Measurements from ENCODE around the gene AEN. TPM values are rescaled to one million over a fixed set of nuclear protein-coding genes. Genes with fewer than 3 reads are reported as not detected.

Gene AEN
- total and polyA plus RNA-seq, 2 of the 8 experiments (the other 6 are each of a cell fraction or from before 2014, with no cell fraction given): 112 to 122 TPM

DNA sequence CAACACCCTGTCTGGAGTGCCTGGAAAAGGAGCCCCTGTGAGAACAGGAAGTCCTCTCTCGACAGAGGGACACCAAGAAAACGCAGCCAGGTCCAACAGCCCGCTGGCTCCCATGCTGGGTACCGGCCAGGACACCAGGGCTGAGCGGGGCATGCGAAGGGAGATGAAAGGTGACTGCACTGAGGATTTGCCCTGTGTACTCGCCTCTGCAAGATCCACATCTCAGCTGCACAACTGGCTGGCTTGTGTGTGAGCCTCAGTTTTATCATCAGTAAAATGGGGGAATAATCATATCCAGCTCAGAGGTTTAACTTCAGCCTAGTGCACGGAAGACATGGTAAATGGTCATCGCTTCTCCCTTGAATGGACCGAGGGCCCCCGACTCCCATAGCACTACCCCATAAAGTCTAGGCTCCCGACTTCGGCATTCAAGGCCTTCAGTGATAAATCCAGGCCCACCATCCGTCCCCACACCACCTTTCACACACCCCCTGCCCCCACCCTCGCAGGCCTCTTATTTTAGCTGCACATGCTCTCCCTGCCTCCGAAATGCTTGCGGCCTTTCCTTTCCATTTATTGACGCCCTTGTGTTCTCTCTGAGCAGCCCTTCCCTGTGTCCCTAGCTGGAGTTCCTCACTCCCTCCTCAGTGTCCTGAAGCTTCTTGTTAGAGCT, 33.4 kb downstream of the AEN start:
- TF ChIP-seq POLR2A (IDR thresholded peaks at IDR 0.05; ENCODE audit: control extremely low read depth in 1 of 2, low read depth in 2 of 2, low read length in 2 of 2): no peak
- no peak for TF ChIP-seq POU5F1 (IDR thresholded peaks at IDR 0.05; ENCODE audit: low read depth, low read length)
- no peak for TF ChIP-seq SIN3A (conservative IDR thresholded peaks at IDR 0.05 in 1 of 2, IDR thresholded peaks at IDR 0.05 in 1 of 2; ENCODE audit: low read depth in 1 of 2, low read length in 2 of 2)
- no peak for TF ChIP-seq ASH2L (IDR thresholded peaks at IDR 0.05; ENCODE audit: low read length)
- TF ChIP-seq HDAC6 (IDR thresholded peaks at IDR 0.05; ENCODE audit: low read depth, low read length): no peak
- no peak for TF ChIP-seq BCL11A (IDR thresholded peaks at IDR 0.05; ENCODE audit: low read depth in 2 of 2, low read length in 2 of 2)
- TF ChIP-seq RFX5 (IDR thresholded peaks at IDR 0.05; ENCODE audit: borderline replicate concordance, low read depth, low read length): no peak
- no peak for TF ChIP-seq EGR1 (IDR thresholded peaks at IDR 0.05; ENCODE audit: borderline replicate concordance, low read depth, low read length)
- Histone ChIP-seq H4K5ac (ENCODE audit: insufficient read length, low read depth, low read length) (no peak overlapping the region), H3K4me1 (replicated peaks in 1 of 4; ENCODE audit: control insufficient read depth in 3 of 4, insufficient read depth in 4 of 4, low read length in 3 of 4) (peaks cover 0 to 19% (median 12%) of the 10 kb centered on the region in 4 experiments; a peak in 6 of 7 replicates), H2AK5ac (ENCODE audit: low read depth, low read length) (no peak overlapping the region), H3K23me2 (ENCODE audit: low read depth, low read length) (no peaks in the 10 kb centered on the region), H2AFZ (ENCODE audit: low read length) (no peak overlapping the region), H3K79me2 (ENCODE audit: control insufficient read depth in 1 of 2, insufficient read depth in 2 of 2, low read length in 2 of 2) (no peaks in the 10 kb centered on the region), H3K9ac (replicated peaks in 1 of 4; ENCODE audit: extremely low read depth in 1 of 4, low read depth in 3 of 4, low read length in 3 of 4) (no peak overlapping the region), H4K20me1 (replicated peaks in 1 of 2; ENCODE audit: control insufficient read depth in 1 of 2, insufficient read depth in 2 of 2, low read length in 2 of 2) (no peaks in the 10 kb centered on the region), H3K23ac (ENCODE audit: insufficient read length) (no peak overlapping the region), H3K36me3 (ENCODE audit: control insufficient read depth in 2 of 4, insufficient read depth in 4 of 4, low read length in 3 of 4) (no peaks in the 10 kb centered on the region), H3K14ac (ENCODE audit: insufficient read length) (no peak overlapping the region), H3K27ac (ENCODE audit: low read depth, low read length) (no peak overlapping the region), H4K8ac (ENCODE audit: extremely low read depth, insufficient read depth, low read length) (no peak overlapping the region), H3K18ac (ENCODE audit: extremely low read depth, low read length) (no peak overlapping the region; the same call in 1 of the 2 replicates), H3K9me3 (ENCODE audit: insufficient read depth in 2 of 2, low read depth in 1 of 2, low read length in 1 of 2) (no peaks in the 10 kb centered on the region), H2BK120ac (replicated peaks; ENCODE audit: low read depth, low read length) (no peak overlapping the region), H4K91ac (replicated peaks; ENCODE audit: insufficient read length, low read length) (no peak overlapping the region), H2BK5ac (ENCODE audit: low read depth, low read length) (no peak overlapping the region), H2BK20ac (ENCODE audit: low read length) (no peak overlapping the region), H2BK15ac (ENCODE audit: low read length) (no peak overlapping the region), H2BK12ac (ENCODE audit: low read depth, low read length) (no peak overlapping the region), H3K4ac (replicated peaks; ENCODE audit: insufficient read length, low read depth, low read length) (no peak overlapping the region), H3K56ac (replicated peaks; ENCODE audit: insufficient read length, low read depth, low read length) (no peak overlapping the region), H3K27me3 (replicated peaks in 1 of 4; ENCODE audit: control insufficient read depth in 3 of 4, extremely low read depth in 1 of 4, insufficient read depth in 3 of 4, low read length in 3 of 4) (no peaks in the 10 kb centered on the region; a peak in 1 of 7 replicates), H3K4me3 (ENCODE audit: extremely low read depth in 1 of 4, insufficient read depth in 2 of 4, low read depth in 3 of 4, low read length in 4 of 4) (no peak overlapping the region), H3K4me2 (ENCODE audit: insufficient read depth in 1 of 2, low read depth in 2 of 2, low read length in 2 of 2) (no peak overlapping the region), H3K79me1 (ENCODE audit: low read depth, low read length) (no peaks in the 10 kb centered on the region)
- 87% methylated on average over 18 of the region's 18 CpGs; no CpG with 5 or more reads in 1 of the 2 experiments for WGBS, 2 experiments (ENCODE audit: extremely low coverage in 1 of 2, insufficient coverage in 1 of 2, insufficient read length in 1 of 2, insufficient replicate concordance in 2 of 2, low coverage in 1 of 2, low lambda C conversion rate in 2 of 2, missing lambda C conversion rate in 1 of 2)
- CTCF ChIA-PET (ENCODE audit: partially characterized antibody): interaction anchor here (0.9 to 8.1 kb wide), 19 partner anchors 10 to 224 kb away, joined by 3 to 114 read pairs (median 4); partner anchors contain the start of gene ISG20
- peak in 1 of 2 experiments; percentile 33 for DNase-seq (ENCODE audit: low read depth in 1 of 2, low spot score in 2 of 2)
- no peak for FAIRE-seq
- POLR2A ChIA-PET (ENCODE audit: partially characterized antibody): interaction anchor here (1.0 to 3.5 kb wide), 3 partner anchors 16 to 75 kb away, joined by 4 to 10 read pairs (median 4); partner anchors contain the start of gene ISG20
